GM19395 (cell line): ENCODE results near the gene PJA1.

Experiments used
- ATAC-seq: cut with Tn5 transposase; IDR thresholded peaks from one replicate; pipeline ENCODE4 v1.9.1; 2021; ENCODE audit warnings: mild to moderate bottlenecking, moderate library complexity; ENCODE audit not compliant: unreplicated experiment

The PJA1 gene

DNA sequence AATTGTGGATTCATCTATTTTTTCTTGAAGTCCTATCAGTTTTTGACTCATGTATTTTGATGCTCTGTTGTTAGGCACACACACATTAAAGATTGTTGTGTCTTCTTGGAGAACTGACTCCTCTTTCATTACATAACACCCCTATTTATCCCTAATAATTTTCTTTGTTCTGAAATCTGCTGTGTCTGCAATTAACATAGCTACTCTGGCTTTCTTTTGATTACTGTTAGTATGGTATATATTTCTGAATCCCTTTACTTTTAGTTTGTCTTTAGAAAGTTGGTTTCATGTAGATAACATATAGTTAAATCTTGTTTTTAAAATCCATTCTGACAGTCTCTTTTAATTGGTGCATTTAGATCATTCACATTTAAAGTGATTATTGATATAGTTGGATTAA, 5.1 kb upstream of the PJA1 start:
- no peak for ATAC-seq

GRCh38 chrX:69163936-69164741, 1.1 kb downstream of the PJA1 start:
- peak; percentile 52 for ATAC-seq

GRCh38 chrX:69162361-69162865, 2.8 kb downstream of the PJA1 start:
- no peak for ATAC-seq

- ATAC-seq: no peak
Observed at GRCh38 chrX:69161786-69162349, 3.4 kb downstream of the PJA1 start.

DNA sequence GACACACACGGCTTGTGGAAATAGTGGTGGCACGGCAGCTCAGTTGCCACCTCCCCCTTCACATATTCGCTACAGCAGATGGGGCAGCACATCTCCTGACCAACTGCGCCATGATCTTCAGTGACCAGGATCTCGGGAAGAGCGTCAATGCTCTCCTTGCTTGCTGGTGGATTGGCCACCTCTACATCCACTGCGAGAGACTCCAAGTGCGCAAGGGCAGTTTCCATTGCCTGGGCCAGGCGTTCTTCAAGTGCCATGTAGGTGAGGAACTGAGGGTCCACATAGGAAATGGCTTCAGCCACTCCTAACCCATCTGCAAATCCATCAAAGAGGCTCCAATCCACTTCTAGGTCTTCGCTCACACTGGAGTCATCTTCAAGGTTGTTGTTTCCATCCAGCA, 3.9 kb downstream of the PJA1 start:
- no peak for ATAC-seq

DNA sequence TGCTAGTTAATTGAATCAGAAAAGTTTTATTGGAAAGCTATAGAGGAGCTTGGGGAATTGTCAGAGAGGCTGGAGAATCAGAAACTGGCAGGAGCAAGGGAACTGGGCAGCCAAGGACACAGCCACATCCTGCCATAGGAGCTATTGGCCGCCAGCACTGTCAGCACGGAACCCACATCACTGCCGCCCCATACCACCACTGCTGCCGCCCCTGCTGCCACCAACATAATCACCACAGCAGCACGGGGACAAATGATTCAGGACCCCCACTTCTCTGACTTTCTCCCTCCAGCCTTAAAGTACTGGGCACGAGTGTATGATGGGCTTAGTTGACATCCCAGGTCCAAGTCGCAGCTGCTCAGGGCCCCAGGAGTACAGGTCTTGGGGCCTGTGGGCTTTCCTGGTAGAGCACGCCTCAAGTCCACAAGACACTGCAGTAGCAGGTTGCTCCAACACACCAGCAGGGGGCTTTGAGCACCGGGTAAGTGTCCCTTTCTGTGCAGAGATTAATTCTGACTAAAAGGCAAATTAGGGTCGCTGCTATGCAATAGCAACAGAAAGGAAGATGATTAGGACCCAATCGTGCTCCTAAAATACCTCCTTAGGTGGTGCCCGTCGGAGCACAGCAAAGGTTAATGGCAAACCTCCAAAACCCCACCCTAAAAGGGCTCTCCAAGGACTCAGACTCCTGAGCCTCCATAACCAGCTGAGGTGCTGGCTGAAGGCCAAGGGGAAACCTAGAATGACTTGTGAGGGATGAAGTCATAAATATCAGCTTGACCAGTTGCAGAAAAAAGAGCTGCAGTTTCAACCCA, 6.9 kb downstream of the PJA1 start:
- peak; percentile 92 for ATAC-seq

GRCh38 chrX:69156638-69157037, 8.6 kb downstream of the PJA1 start:
- ATAC-seq: no peak

- ATAC-seq: no peak
Observed at GRCh38 chrX:69155786-69156520, 9.3 kb downstream of the PJA1 start.

- ATAC-seq: no peak
Observed at GRCh38 chrX:69154051-69154450, 11.2 kb downstream of the PJA1 start.

GRCh38 chrX:69153060-69153730, 12.1 kb downstream of the PJA1 start:
- ATAC-seq: no peak

- ATAC-seq: no peak
Observed at GRCh38 chrX:69152417-69152841, 12.8 kb downstream of the PJA1 start.

- no peak for ATAC-seq
Observed at GRCh38 chrX:69151866-69152284, 13.4 kb downstream of the PJA1 start.

DNA sequence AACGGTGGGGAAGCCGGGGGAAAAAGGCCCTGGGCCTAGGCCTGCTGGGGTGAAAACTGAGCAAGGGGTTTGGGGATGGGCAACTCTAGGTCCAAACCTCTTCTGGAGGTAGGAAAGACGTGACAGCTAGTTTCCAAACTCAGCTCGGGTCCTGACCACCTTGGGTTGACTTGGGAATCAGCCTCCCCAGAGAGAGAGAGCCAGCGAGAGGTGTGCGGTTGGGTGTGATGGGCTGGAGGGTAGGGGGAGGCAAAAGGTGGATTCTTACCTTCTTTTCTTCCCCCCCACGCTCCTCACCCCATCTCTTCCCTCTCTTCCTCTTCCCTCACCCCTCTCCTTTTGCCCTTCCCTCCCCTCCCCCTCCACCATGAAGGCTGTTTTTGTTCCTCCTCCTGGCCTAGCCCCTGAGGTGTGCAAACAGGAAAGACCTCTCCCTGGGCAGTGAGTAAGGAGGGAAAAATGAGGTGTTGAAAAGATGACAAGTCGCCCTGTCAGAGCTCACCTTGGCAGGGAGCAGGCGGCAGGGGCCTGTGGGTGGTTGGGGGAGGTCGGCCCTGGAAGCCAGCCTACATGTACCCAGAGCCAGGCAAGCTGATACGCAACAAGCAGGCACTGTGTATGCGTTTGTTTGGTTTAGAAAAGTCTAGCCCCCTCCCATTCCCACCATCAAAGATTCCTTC, 14.8 kb downstream of the PJA1 start:
- no peak for ATAC-seq

DNA sequence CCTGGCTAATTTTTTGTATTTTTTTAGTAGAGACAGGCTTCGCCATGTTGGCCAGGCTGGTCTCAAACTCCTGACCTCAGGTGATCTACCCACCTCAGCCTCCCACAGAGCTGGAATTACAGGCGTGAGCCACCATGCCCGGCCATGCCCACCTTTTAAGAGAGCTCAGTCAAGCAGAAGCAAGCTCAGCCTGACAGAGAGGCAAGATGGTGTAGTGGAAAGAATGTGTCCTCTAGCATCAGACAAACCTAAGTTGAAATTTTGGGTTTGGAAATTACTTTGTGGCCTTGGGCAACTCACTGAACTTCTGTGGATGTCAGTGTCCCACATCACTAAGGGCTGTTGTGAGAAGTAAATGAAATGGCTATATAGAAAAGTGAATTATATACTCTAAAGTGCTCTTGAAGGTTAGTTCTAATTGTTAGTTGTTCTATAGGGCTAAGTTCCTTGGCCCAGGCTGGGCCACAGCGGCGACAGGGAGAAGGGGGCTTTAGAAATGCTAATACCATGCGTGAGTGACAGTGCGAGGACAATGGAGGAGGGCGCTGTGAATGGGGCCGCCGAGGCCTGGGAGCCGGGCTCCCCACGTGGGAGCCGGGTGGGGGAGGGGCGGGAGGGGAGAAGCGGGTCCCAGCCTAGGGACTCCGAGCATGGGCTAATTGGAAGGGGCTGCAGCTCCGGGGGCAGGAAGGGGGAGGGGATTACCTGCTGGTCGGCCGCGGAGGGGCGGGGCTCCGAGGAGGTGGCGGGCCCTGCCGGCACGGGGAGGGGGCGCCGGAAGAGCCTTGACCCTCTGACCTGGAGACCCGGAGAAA, 15.6 kb downstream of the PJA1 start:
- ATAC-seq: no peak

GRCh38 chrX:69148946-69149345, 16.3 kb downstream of the PJA1 start:
- ATAC-seq: no peak

DNA sequence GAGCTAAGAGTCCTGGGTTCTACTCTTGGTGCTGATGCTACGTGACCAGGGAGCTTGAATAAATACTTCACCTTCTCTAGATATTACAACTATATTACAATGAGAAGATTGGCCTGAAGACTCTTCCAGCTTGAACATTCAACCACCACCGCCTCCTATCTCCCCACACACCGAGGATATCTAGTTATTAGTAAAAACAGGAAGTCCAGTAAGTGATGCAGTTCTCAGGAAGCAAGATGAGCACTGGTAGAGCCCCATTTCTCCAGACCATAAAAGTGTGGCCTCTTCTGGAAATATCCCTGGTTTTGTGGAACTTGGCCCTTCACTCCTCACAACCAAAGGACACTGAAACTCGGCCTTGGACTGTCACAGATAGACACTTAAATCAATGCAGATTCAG, 18.5 kb downstream of the PJA1 start:
- no peak for ATAC-seq

DNA sequence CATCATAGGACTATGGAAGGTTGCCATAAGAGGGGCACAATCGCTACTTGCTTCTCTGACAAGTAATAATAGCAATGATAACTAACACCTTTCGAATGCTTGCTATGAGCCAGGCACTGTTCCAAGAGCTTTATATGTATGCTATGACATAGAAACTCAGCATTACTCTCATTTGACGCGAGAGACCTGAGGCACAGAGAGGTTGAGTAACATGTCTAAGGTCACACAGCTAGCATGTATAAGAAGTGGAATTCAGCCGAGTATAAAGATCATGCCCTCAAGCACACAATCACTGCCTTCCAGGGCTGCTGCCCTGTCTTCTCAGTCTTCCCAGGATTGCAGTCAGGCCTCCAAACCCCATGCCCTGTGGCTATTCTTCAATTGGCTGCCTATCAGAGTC, 19.5 kb downstream of the PJA1 start:
- ATAC-seq: no peak

GRCh38 chrX:69144838-69145680, 20.2 kb downstream of the PJA1 start:
- ATAC-seq: no peak
